ENCODE results near the gene POU2F2. TPM values are rescaled to one million over a fixed set of nuclear protein-coding genes. Genes with fewer than 3 reads are reported as not detected.
A peak's percentile ranks its signal among the peaks of the same experiment; 100 is the strongest.

POU2F2 gene
- polyA plus RNA-seq, 1 of the 3 experiments (the other 2 are of a cell fraction): 0.49 TPM

DNA sequence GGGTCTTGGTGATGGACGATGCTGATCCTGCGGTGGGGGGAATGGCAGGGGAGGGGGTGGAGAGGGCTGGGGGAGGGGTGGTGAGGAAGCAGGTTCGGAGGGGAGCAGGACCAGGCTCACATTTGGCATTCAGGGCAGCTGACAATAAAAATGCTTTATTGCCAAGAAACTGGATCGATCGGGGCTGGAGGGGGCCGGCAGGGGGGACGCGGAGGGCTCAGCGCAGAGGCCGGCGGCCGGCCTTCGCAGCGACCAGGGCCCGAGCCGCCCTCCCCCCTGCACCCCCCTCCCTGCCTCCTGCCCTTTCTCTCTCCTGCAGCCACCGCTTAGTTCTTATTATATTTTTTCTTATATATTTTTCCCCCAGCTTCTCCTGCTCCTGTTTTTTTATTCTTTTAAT lies 18.1 kb upstream of the POU2F2 start:
- TF ChIP-seq EP300 (IDR thresholded peaks at IDR 0.05; ENCODE audit: borderline replicate concordance in 1 of 2, low read depth in 1 of 2, low read length in 1 of 2): no peak
- TF ChIP-seq RCOR1 (IDR thresholded peaks at IDR 0.05; ENCODE audit: low read length): no peak
- TF ChIP-seq RFX5 (IDR thresholded peaks at IDR 0.05; ENCODE audit: low read length): no peak
- no peak for TF ChIP-seq YY1 (IDR thresholded peaks at IDR 0.05; ENCODE audit: low read depth)
- TF ChIP-seq, protein P1, sequence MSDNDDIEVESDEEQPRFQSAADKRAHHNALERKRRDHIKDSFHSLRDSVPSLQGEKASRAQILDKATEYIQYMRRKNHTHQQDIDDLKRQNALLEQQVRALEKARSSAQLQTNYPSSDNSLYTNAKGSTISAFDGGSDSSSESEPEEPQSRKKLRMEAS (IDR thresholded peaks at IDR 0.05; ENCODE audit: low read depth): no peak
- TF ChIP-seq JUND (IDR thresholded peaks at IDR 0.05): no peak
- TF ChIP-seq CHD2 (IDR thresholded peaks at IDR 0.05; ENCODE audit: low read length, partially characterized antibody): no peak
- TF ChIP-seq GABPA (IDR thresholded peaks at IDR 0.05; ENCODE audit: low read depth): no peak
- TF ChIP-seq MXI1 (IDR thresholded peaks at IDR 0.05; ENCODE audit: low read depth, low read length): no peak
- TF ChIP-seq RAD21 (IDR thresholded peaks at IDR 0.05; ENCODE audit: low read length): no peak
- TF ChIP-seq, protein P2, sequence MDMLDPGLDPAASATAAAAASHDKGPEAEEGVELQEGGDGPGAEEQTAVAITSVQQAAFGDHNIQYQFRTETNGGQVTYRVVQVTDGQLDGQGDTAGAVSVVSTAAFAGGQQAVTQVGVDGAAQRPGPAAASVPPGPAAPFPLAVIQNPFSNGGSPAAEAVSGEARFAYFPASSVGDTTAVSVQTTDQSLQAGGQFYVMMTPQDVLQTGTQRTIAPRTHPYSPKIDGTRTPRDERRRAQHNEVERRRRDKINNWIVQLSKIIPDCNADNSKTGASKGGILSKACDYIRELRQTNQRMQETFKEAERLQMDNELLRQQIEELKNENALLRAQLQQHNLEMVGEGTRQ (IDR thresholded peaks at IDR 0.05; ENCODE audit: borderline replicate concordance, low read depth, low read length): no peak
- TF ChIP-seq TAF1 (IDR thresholded peaks at IDR 0.05; ENCODE audit: borderline replicate concordance, low read depth, low read length): no peak
- TF ChIP-seq, protein P3, sequence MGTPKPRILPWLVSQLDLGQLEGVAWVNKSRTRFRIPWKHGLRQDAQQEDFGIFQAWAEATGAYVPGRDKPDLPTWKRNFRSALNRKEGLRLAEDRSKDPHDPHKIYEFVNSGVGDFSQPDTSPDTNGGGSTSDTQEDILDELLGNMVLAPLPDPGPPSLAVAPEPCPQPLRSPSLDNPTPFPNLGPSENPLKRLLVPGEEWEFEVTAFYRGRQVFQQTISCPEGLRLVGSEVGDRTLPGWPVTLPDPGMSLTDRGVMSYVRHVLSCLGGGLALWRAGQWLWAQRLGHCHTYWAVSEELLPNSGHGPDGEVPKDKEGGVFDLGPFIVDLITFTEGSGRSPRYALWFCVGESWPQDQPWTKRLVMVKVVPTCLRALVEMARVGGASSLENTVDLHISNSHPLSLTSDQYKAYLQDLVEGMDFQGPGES (IDR thresholded peaks at IDR 0.05; ENCODE audit: low read depth, low read length): no peak
- TF ChIP-seq RXRA (IDR thresholded peaks at IDR 0.05; ENCODE audit: borderline replicate concordance, low read depth): no peak
- TF ChIP-seq, protein P4, sequence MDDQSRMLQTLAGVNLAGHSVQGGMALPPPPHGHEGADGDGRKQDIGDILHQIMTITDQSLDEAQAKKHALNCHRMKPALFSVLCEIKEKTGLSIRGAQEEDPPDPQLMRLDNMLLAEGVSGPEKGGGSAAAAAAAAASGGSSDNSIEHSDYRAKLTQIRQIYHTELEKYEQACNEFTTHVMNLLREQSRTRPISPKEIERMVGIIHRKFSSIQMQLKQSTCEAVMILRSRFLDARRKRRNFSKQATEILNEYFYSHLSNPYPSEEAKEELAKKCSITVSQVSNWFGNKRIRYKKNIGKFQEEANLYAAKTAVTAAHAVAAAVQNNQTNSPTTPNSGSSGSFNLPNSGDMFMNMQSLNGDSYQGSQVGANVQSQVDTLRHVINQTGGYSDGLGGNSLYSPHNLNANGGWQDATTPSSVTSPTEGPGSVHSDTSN (IDR thresholded peaks at IDR 0.05): no peak
- no peak for TF ChIP-seq POLR2AphosphoS5 (IDR thresholded peaks at IDR 0.05; ENCODE audit: low read depth, low read length)
- no peak for TF ChIP-seq MEF2A (IDR thresholded peaks at IDR 0.05; ENCODE audit: borderline replicate concordance, low read depth)
- no peak for TF ChIP-seq ELF1 (IDR thresholded peaks at IDR 0.05)
- no peak for TF ChIP-seq GATA2 (CRISPR knock-in tag; IDR thresholded peaks at IDR 0.05)
- TF ChIP-seq, protein P5, sequence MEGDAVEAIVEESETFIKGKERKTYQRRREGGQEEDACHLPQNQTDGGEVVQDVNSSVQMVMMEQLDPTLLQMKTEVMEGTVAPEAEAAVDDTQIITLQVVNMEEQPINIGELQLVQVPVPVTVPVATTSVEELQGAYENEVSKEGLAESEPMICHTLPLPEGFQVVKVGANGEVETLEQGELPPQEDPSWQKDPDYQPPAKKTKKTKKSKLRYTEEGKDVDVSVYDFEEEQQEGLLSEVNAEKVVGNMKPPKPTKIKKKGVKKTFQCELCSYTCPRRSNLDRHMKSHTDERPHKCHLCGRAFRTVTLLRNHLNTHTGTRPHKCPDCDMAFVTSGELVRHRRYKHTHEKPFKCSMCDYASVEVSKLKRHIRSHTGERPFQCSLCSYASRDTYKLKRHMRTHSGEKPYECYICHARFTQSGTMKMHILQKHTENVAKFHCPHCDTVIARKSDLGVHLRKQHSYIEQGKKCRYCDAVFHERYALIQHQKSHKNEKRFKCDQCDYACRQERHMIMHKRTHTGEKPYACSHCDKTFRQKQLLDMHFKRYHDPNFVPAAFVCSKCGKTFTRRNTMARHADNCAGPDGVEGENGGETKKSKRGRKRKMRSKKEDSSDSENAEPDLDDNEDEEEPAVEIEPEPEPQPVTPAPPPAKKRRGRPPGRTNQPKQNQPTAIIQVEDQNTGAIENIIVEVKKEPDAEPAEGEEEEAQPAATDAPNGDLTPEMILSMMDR (IDR thresholded peaks at IDR 0.05): no peak
- CTCF ChIA-PET: interaction anchor here (0.8 to 1.3 kb wide), 4 partner anchors 9 to 41 kb away, joined by 3 to 4 read pairs (median 4); no protein-coding TSS in a partner anchor
- H3K9me3 ChIP-seq: no peaks in the 10 kb centered on the region
- no peak overlapping the region for H3K9ac ChIP-seq
- H3K27ac ChIP-seq (ENCODE audit: low read depth in 2 of 2, low read length in 1 of 2): no peak overlapping the region
- POLR2A ChIA-PET: no interaction called here
- no peaks in the 10 kb centered on the region for H3K79me2 ChIP-seq (ENCODE audit: insufficient read depth)
- no peak overlapping the region for H2AFZ ChIP-seq (ENCODE audit: low read depth)
- no peaks in the 10 kb centered on the region for H3K9me2 ChIP-seq
- no peak overlapping the region for H3K4me3 ChIP-seq (ENCODE audit: low read depth in 2 of 2, low read length in 1 of 2)
- H3K36me3 ChIP-seq (replicated peaks in 1 of 2; ENCODE audit: control insufficient read depth in 1 of 2, insufficient read depth in 2 of 2, low read length in 1 of 2): no peaks in the 10 kb centered on the region
- peaks cover 22% of the 10 kb centered on the region for H3K27me3 ChIP-seq (ENCODE audit: insufficient read depth)
- DNase-seq: peak; percentile 49
- H3K4me1 ChIP-seq (ENCODE audit: control insufficient read depth in 1 of 2, insufficient read depth in 2 of 2, low read depth in 1 of 2, low read length in 1 of 2): peaks cover 0 to 16% of the 10 kb centered on the region in 2 experiments; a peak in 1 of 4 replicates
- no peak overlapping the region for H3K4me2 ChIP-seq
- 27% methylated on average over 17 of the region's 17 CpGs for WGBS (ENCODE audit: low lambda C conversion rate)
- no peaks in the 10 kb centered on the region for H4K20me1 ChIP-seq (ENCODE audit: insufficient read depth)
- H3F3A ChIP-seq (replicated peaks; ENCODE audit: insufficient read depth): no peaks in the 10 kb centered on the region

All from SK-N-SH (cell line).